RWPE1 (cell line): ENCODE results near the gene MCFD2.

Experiments used
- CTCF ChIA-PET: fragments of 350-600 bp; sonication (Branson Sonifier 250); formaldehyde crosslinking; extraction: SDS; loops from one replicate; lab custom pipeline; 2021; lab: Yijun Ruan, JAX
- POLR2A ChIA-PET: fragments of 400-600 bp; formaldehyde crosslinking; extraction: SDS; loops from one replicate; lab custom pipeline; 2020; ENCODE audit warnings: antibody characterized with exemption; ENCODE audit not compliant: low non-redundant PET; lab: Yijun Ruan, JAX
- DNase-seq: peaks from one replicate; pipeline ENCODE4 v3.0.0; 2012; ENCODE audit warnings: low spot score
- H3K27ac ChIP-seq: fragments of 450-650 bp; 2 replicates; pipeline ENCODE4 v1.5.1; 2017
- TF ChIP-seq, protein P1 (sequence below): fragments of 450-650 bp; conservative IDR thresholded peaks from 2 replicates; pipeline ENCODE4 v1.5.1; 2017; ENCODE audit warnings: low read depth, mild to moderate bottlenecking

Gene MCFD2

GRCh38 chr2:46862514-46862913 is 53.1 kb downstream of the MCFD2 start:
- TF ChIP-seq, protein P1, sequence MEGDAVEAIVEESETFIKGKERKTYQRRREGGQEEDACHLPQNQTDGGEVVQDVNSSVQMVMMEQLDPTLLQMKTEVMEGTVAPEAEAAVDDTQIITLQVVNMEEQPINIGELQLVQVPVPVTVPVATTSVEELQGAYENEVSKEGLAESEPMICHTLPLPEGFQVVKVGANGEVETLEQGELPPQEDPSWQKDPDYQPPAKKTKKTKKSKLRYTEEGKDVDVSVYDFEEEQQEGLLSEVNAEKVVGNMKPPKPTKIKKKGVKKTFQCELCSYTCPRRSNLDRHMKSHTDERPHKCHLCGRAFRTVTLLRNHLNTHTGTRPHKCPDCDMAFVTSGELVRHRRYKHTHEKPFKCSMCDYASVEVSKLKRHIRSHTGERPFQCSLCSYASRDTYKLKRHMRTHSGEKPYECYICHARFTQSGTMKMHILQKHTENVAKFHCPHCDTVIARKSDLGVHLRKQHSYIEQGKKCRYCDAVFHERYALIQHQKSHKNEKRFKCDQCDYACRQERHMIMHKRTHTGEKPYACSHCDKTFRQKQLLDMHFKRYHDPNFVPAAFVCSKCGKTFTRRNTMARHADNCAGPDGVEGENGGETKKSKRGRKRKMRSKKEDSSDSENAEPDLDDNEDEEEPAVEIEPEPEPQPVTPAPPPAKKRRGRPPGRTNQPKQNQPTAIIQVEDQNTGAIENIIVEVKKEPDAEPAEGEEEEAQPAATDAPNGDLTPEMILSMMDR = no peak
- CTCF ChIA-PET = no interaction called here
- POLR2A ChIA-PET = no interaction called here
- no peak overlapping the region for H3K27ac ChIP-seq
- DNase-seq = no peak

DNA sequence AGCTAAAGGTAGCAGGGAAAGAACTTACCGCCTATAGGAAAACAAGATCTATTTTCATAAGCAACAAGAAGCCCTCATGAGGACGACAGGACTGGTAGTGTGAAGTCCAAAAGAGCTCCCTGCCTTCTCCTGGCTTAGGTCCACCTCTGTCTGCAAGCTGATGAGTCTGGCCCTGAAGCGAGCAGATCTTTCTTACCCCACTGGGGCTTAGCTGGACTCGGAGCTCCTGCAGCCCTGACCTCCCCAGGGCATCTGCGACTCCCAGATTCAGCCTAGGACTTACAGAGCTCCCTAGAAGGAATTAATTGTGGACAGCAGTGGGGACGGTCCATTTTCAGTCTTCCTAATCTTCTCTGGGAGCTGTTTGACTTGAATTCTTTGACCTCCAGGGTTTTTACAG is 53.7 kb downstream of the MCFD2 start:
- ChIA-PET CTCF (interaction anchor here (0.7 kb wide), 1 partner anchor 205 kb away, joined by 3 read pairs; no protein-coding TSS in a partner anchor), POLR2A (no interaction called here)
- no peak overlapping the region for H3K27ac ChIP-seq
- TF ChIP-seq, protein P1 = no peak
- DNase-seq = no peak

- DNase-seq = no peak
These were observed 56.1 kb downstream of the MCFD2 start for GRCh38 chr2:46859482-46859881.

DNA sequence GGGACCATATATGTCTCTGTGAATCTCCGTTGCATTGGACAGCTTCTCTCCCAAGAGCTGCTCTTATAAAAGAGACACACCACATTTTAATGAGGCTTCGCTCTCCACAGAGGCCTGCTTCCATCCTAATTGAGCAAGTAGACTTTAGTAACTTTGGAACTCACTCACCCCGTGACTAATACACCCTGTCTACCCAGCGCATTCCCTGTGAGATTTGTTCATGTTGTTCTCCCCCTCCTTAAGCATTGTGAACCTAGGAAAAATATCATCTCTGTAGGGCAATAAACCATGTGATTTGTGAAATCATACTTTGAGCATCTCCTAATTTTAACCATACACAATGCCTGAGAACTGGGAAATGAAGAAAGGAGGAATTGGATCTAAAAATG is 56.9 kb downstream of the MCFD2 start:
- POLR2A ChIA-PET = no interaction called here
- CTCF ChIA-PET = interaction anchor here (0.6 kb wide), 1 partner anchor 212 kb away, joined by 3 read pairs; no protein-coding TSS in a partner anchor
- TF ChIP-seq, protein P1 = no peak
- no peak for DNase-seq
- no peak overlapping the region; the same call in 1 of the 2 replicates for H3K27ac ChIP-seq

More at GRCh38 chr2:46859482-46859881, 56.1 kb downstream of the MCFD2 start:
- no peak overlapping the region; the same call in 1 of the 2 replicates for H3K27ac ChIP-seq
- ChIA-PET CTCF (interaction anchor here (0.6 kb wide), 1 partner anchor 514 kb away, joined by 3 read pairs; no protein-coding TSS in a partner anchor), POLR2A (no interaction called here)
- TF ChIP-seq, protein P1 = no peak

DNA sequence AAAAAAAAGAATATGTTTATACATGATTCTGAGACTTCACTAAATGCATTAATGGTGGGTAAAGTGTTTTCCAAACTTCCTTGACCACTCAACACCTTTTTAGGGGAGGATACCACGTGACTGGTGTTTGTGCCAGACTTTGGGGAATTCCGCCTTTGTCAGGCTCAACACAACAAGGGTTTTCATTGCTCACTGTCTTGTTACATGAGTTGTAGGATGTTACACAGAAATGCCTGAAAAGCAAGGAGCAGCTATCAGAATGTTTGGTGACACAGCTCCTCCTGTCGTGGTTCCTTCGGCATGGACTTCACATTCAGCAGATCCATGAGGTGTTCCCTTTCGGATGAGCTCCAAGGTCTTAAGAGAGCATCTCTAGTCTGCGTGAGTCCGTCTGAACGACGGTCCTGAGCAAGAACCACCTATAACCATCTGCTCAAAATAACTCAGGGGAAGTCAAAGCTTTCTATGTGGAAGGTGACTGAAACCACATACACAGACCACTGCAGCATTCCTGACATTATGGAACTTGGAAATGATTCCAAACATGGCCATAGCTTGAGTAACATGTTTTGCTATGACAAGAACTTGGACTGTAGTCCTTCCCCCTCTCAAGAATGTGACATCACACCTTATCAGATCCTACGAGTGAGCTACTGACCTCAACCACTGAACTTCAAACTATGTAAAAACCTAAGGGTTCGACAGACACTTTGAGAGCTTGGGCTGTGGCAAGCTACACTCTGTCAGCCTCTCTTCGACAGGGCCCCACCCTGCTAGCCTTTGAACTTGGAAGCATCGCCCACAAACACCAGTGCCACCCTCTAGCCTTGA is 57.5 kb downstream of the MCFD2 start:
- TF ChIP-seq, protein P1 = no peak
- ChIA-PET CTCF (interaction anchor here (0.6 kb wide), 1 partner anchor 212 kb away, joined by 3 read pairs; no protein-coding TSS in a partner anchor), POLR2A (no interaction called here)
- H3K27ac ChIP-seq = no peak overlapping the region; the same call in 1 of the 2 replicates
- no peak for DNase-seq

DNA sequence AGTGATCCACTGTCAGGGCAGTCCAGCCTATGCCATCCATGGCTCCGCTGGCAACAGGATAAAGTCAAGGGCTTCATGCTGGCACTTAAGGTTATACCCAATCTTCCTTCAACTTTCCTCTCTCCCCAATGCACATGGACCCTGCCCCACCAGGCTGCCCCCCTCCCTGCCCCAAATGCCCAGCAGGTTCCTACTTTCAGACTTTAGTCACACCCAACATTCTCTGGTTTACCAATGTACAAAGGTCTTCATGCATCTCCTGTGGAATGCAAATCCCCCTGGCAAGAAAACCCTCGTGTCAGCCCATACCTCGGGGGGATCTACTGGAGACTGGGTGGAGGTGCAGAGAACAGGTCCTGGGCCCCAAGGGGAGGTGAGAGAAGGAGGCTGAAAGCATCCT is 59.3 kb downstream of the MCFD2 start:
- no peak for DNase-seq
- POLR2A ChIA-PET = no interaction called here
- CTCF ChIA-PET = no interaction called here
- TF ChIP-seq, protein P1 = no peak
- peak overlapping the region; percentile 96 for H3K27ac ChIP-seq
